Prostate gland (tissue), 2 donors: ENCODE measurements around the gene ARMC9. TPM values are rescaled to one million over a fixed set of nuclear protein-coding genes. Genes with fewer than 3 reads are reported as not detected.
"Not testable (repeated sequence)": the region's sequence is repeated elsewhere in the genome, so short reads cannot be mapped to it uniquely, and the experiment has no call there.

Experiments used
- DNase-seq: peaks from one replicate; pipeline ENCODE4 v3.0.0-alpha.2; 2019; ENCODE audit warnings: low spot score
- H3K27ac ChIP-seq, 2 donors: fragments of 200-600 bp; sonication (generic); 2 replicates each; pipeline ENCODE4 v1.5.1; 2017 to 2019
- H3K27me3 ChIP-seq: fragments of 200-600 bp; sonication (generic); replicated peaks from 2 replicates; pipeline ENCODE4 v1.5.1; 2019; ENCODE audit not compliant: insufficient read depth
- H3K36me3 ChIP-seq, 2 donors: fragments of 200-600 bp; sonication (generic); 1 replicate in 1 of 2; 2 replicates in 1 of 2; pipeline versions ENCODE4 v1.5.1 to v1.8.1; 2017 to 2019
- H3K4me1 ChIP-seq: fragments of 200-600 bp; sonication (generic); replicated peaks from 2 replicates; pipeline ENCODE4 v1.5.1; 2019
- H3K4me3 ChIP-seq, 2 donors: fragments of 200-600 bp; sonication (generic); 2 replicates each; pipeline ENCODE4 v1.5.1; 2017 to 2019
- H3K9me3 ChIP-seq: fragments of 200-600 bp; sonication (generic); 2 replicates; pipeline ENCODE4 v1.5.1; 2017
- POLR2A ChIP-seq: fragments of 450-650 bp; IDR thresholded peaks from one replicate; pipeline ENCODE4 v1.6.1; 2016; ENCODE audit warnings: antibody characterized with exemption, mild to moderate bottlenecking
- POLR2AphosphoS5 ChIP-seq: sonication (generic); formaldehyde crosslinking; IDR thresholded peaks from one replicate; pipeline ENCODE4 v1.6.1; 2017; ENCODE audit warnings: antibody characterized with exemption
- WGBS: methylation state at CpG from one replicate; pipeline ENCODE4 v1.1.5; 2018; 5-methylcytosine and 5-hydroxymethylcytosine counted together
- intact Hi-C: fragments of 100-400 bp; cut with DNase I; formaldehyde crosslinking; loops from one replicate; pipeline ENCODE4 v1.14.2; 2022
- total RNA-seq, 2 donors: library from RNA; depleted of rRNA; stranded (reverse); fragments of >200 nt; gene quantifications; one replicate each; pipeline ENCODE4 v1.1.0, GENCODE V29; 2016
- TF ChIP-seq, protein P1 (sequence below), 4 experiments: fragments of 200-600 bp in 2 of 4; fragments of 450-650 bp in 2 of 4; sonication (generic) in 2 of 4; IDR thresholded peaks; 1 replicate in 3 of 4; 2 replicates in 1 of 4; pipeline ENCODE4 v1.5.1; 2016 to 2019; ENCODE audit warnings: antibody characterized with exemption in 4 of 4, mild to moderate bottlenecking in 2 of 4, moderate library complexity in 2 of 4

Gene ARMC9
- total RNA-seq, 2 donors from 2014 or later = 11.3 to 40.0 TPM

DNA sequence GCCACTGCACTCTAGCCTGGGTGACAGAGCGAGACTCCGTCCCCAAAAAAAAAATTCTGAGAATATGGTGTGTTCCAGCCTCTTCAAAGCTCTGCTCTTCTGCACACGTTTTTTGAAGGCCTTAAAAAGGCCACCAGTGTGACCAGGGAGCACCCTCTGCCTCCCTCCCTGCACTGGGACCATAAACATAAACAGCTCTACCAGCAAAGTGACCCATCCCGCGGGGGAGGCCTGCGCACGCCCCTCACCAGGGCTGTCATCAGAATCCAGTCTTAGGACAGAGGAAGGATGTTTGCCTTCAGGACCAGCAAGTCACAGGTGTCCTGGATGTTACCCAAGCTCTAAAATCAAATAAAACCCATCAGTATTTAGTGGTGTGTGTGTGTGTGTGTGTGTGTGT, 173.9 kb downstream of the ARMC9 start:
- Histone ChIP-seq H3K4me3 (no peak overlapping the region), H3K27me3 (no peaks in the 10 kb centered on the region), H3K9me3 (no peaks in the 10 kb centered on the region), H3K27ac (no peak overlapping the region), H3K4me1 (no peaks in the 10 kb centered on the region), H3K36me3 (no peaks in the 10 kb centered on the region)
- WGBS = 77% methylated on average over 7 of the region's 7 CpGs
- intact Hi-C loops = no loop called here
- DNase-seq = no peak
- TF ChIP-seq, protein P1, sequence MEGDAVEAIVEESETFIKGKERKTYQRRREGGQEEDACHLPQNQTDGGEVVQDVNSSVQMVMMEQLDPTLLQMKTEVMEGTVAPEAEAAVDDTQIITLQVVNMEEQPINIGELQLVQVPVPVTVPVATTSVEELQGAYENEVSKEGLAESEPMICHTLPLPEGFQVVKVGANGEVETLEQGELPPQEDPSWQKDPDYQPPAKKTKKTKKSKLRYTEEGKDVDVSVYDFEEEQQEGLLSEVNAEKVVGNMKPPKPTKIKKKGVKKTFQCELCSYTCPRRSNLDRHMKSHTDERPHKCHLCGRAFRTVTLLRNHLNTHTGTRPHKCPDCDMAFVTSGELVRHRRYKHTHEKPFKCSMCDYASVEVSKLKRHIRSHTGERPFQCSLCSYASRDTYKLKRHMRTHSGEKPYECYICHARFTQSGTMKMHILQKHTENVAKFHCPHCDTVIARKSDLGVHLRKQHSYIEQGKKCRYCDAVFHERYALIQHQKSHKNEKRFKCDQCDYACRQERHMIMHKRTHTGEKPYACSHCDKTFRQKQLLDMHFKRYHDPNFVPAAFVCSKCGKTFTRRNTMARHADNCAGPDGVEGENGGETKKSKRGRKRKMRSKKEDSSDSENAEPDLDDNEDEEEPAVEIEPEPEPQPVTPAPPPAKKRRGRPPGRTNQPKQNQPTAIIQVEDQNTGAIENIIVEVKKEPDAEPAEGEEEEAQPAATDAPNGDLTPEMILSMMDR (IDR thresholded peaks at IDR 0.05) = no peak
- TF ChIP-seq POLR2A (no peak), POLR2AphosphoS5 (no peak)

DNA sequence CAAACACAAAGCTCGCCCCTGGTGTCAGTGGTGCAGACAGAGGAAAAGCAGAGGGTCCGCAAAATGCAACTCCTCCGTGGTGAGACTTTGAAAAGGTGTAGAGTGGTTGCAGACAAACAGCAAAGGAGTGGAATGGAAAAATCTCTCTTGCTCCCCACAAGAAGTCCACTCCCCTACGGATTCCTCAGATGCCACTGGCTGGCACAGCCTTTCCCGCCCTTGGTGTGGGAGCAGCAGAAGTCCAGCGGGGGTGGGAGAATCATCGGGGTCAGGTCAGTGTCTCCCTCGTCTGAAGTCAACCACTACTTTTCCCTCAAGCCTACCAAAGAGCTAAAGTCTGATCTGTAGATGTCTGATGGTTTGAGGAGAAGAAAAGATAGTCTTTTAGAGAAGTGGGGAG, 174.8 kb downstream of the ARMC9 start:
- no peak for DNase-seq
- H3K27ac ChIP-seq = no peak overlapping the region
- no peak for TF ChIP-seq POLR2A
- TF ChIP-seq, protein P1 (IDR thresholded peaks at IDR 0.05) = no peak
- TF ChIP-seq POLR2AphosphoS5 = no peak
- no peaks in the 10 kb centered on the region for H3K9me3 ChIP-seq
- intact Hi-C loops = no loop called here
- H3K4me1 ChIP-seq = no peaks in the 10 kb centered on the region
- no peak overlapping the region for H3K4me3 ChIP-seq
- H3K27me3 ChIP-seq = no peaks in the 10 kb centered on the region
- H3K36me3 ChIP-seq = no peaks in the 10 kb centered on the region
- 91% methylated on average over 8 of the region's 8 CpGs for WGBS

- no peaks in the 10 kb centered on the region for H3K36me3 ChIP-seq
- WGBS = 96% methylated on average over 9 of the region's 9 CpGs
- no peak for DNase-seq
- no peaks in the 10 kb centered on the region for H3K4me1 ChIP-seq
- intact Hi-C loops = no loop called here
- H3K27me3 ChIP-seq = no peaks in the 10 kb centered on the region
- TF ChIP-seq POLR2A = no peak
- no peak for TF ChIP-seq POLR2AphosphoS5
- TF ChIP-seq, protein P1 (IDR thresholded peaks at IDR 0.05) = no peak
- no peaks in the 10 kb centered on the region for H3K9me3 ChIP-seq
- H3K27ac ChIP-seq = no peak overlapping the region
- H3K4me3 ChIP-seq = no peak overlapping the region
Observed at GRCh38 chr2:231373786-231374349, 175.4 kb downstream of the ARMC9 start.

- WGBS = 85% methylated on average over 2 of the region's 2 CpGs
- intact Hi-C loops = no loop called here
- no peaks in the 10 kb centered on the region for H3K4me1 ChIP-seq
Observed at GRCh38 chr2:231374771-231375170, 176.3 kb downstream of the ARMC9 start.

GRCh38 chr2:231375994-231376615, 177.7 kb downstream of the ARMC9 start:
- H3K9me3 ChIP-seq, H3K27me3 ChIP-seq, intact Hi-C loops, H3K4me1 ChIP-seq, H3K36me3 ChIP-seq, H3K4me3 ChIP-seq, DNase-seq, H3K27ac ChIP-seq: not testable (repeated sequence)
- WGBS = 51% methylated on average over 11 of the region's 11 CpGs

More at GRCh38 chr2:231374771-231375170, 176.3 kb downstream of the ARMC9 start:
- Histone ChIP-seq H3K9me3 (no peaks in the 10 kb centered on the region), H3K36me3 (no peaks in the 10 kb centered on the region), H3K27ac (no peak overlapping the region), H3K4me3 (no peak overlapping the region), H3K27me3 (no peaks in the 10 kb centered on the region)
- TF ChIP-seq, protein P1 (IDR thresholded peaks at IDR 0.05) = no peak
- TF ChIP-seq POLR2A = no peak
- no peak for TF ChIP-seq POLR2AphosphoS5
- DNase-seq = no peak
